ENCODE measurements around the gene BAAT.

- no peak for TF ChIP-seq FOS (IDR thresholded peaks at IDR 0.05; ENCODE audit: low read depth, low read length)
- TF ChIP-seq SMC3 (IDR thresholded peaks at IDR 0.05; ENCODE audit: low read depth, low read length), result no peak
- TF ChIP-seq CTCF (conservative IDR thresholded peaks at IDR 0.05; ENCODE audit: low read depth, low read length), result no peak
- no peak for TF ChIP-seq POLR2A (IDR thresholded peaks at IDR 0.05; ENCODE audit: low read depth, low read length)
- TF ChIP-seq BHLHE40 (IDR thresholded peaks at IDR 0.05; ENCODE audit: low read depth, low read length), result no peak
- TF ChIP-seq MAFK (IDR thresholded peaks at IDR 0.05; ENCODE audit: low read depth, low read length), result no peak
- TF ChIP-seq CHD1 (IDR thresholded peaks at IDR 0.05; ENCODE audit: low read depth, low read length), result no peak
Measured at GRCh38 chr9:101375546-101375945, 9.3 kb downstream of the BAAT start.

All from IMR-90 (cell line).